HCT116 (cell line): ENCODE measurements around the gene OR5K3. TPM values are rescaled to one million over a fixed set of nuclear protein-coding genes. Genes with fewer than 3 reads are reported as not detected.
A peak's percentile ranks its signal among the peaks of the same experiment; 100 is the strongest.

ENCODE experiments used
- ATAC-seq: fragments of 200-7000 bp; cut with Tn5 transposase; 2 replicates; pipeline ENCODE4 v1.9.1; 2020; ENCODE audit warnings: mild to moderate bottlenecking, moderate library complexity
- BruUV-seq: library from RNA; stranded (reverse); fragments of 400-500 nt; replicated peaks from 2 replicates; lab custom pipeline; 2021; lab: Mats Ljungman, UMichigan
- CTCF ChIA-PET: fragments of 300-600 bp; sonication (Branson Sonifier 250); formaldehyde crosslinking; loops from one replicate; lab custom pipeline; 2021; ENCODE audit warnings: antibody characterized with exemption; lab: Charles Lee
- POLR2A ChIA-PET: fragments of 300-600, 350-600 bp; sonication (Branson Sonifier 250); formaldehyde crosslinking; loops from one replicate; lab custom pipeline; 2021; ENCODE audit warnings: antibody characterized with exemption; lab: Charles Lee
- RAD21 ChIA-PET, 2 experiments: fragments of 300-600 bp; sonication (Branson Sonifier 250); formaldehyde crosslinking; loops; one replicate each; lab custom pipeline; 2023; ENCODE audit warnings: low total read pairs in 2 of 2; ENCODE audit not compliant: uncharacterized antibody in 2 of 2, unreplicated experiment in 2 of 2, low non-redundant PET in 1 of 2; lab: Charles Lee
- DNase-seq: peaks from one replicate; pipeline ENCODE4 v3.0.0-alpha.2; 2010; ENCODE audit warnings: low read depth, low spot score
- H2AFZ ChIP-seq: fragments of 200-600 bp; shearing (Covaris generic), sonication (generic); 2 replicates; pipeline ENCODE4 v1.6.1; 2017; ENCODE audit warnings: low read depth, mixed run types, mixed read lengths, antibody characterized with exemption, low read length; ENCODE audit not compliant: poor library complexity, severe bottlenecking
- H3K27ac ChIP-seq: 2 replicates; pipeline ENCODE4 v1.5.1; 2012; ENCODE audit warnings: low read depth, low read length
- H3K27me3 ChIP-seq: fragments of 200-600 bp; sonication (generic); 2 replicates; pipeline ENCODE4 v1.6.1; 2016; ENCODE audit warnings: mixed run types, low read length, mixed read lengths; ENCODE audit not compliant: insufficient read depth
- H3K36me3 ChIP-seq, 2 experiments: fragments of 200-500 bp in 1 of 2; fragments of 200-600 bp in 1 of 2; sonication (Bioruptor generic) in 1 of 2; sonication (generic) in 1 of 2; 2 replicates each; pipeline versions ENCODE4 v1.5.1 to v1.6.1; 2014 to 2016; ENCODE audit warnings: low read length in 2 of 2, inconsistent platforms in 1 of 2, mixed read lengths in 1 of 2, mixed run types in 1 of 2; ENCODE audit not compliant: insufficient read depth in 2 of 2, control insufficient read depth in 1 of 2
- H3K4me1 ChIP-seq, 2 experiments: fragments of 200-600 bp in 1 of 2; sonication (generic) in 1 of 2; 2 replicates each; pipeline versions ENCODE4 v1.5.1 to v1.6.1; 2012 to 2017; ENCODE audit warnings: low read length in 2 of 2, inconsistent platforms in 1 of 2, mild to moderate bottlenecking in 1 of 2, mixed read lengths in 1 of 2, mixed run types in 1 of 2, moderate library complexity in 1 of 2; ENCODE audit not compliant: insufficient read depth in 2 of 2, control insufficient read depth in 1 of 2
- H3K4me2 ChIP-seq: fragments of 200-600 bp; sonication (generic); 2 replicates; pipeline ENCODE4 v1.6.1; 2017; ENCODE audit warnings: mixed run types, low read length, mixed read lengths
- H3K4me3 ChIP-seq, 2 experiments: fragments of 200-600 bp in 1 of 2; sonication (generic) in 1 of 2; replicated peaks in 1 of 2; 2 replicates each; pipeline ENCODE4 v1.5.1; 2011 to 2016; ENCODE audit warnings: low read length in 2 of 2, control low read depth in 1 of 2, low read depth in 1 of 2, mild to moderate bottlenecking in 1 of 2, mixed read lengths in 1 of 2, mixed run types in 1 of 2
- H3K79me2 ChIP-seq: fragments of 200-600 bp; sonication (generic); 2 replicates; pipeline ENCODE4 v1.6.1; 2017; ENCODE audit warnings: mild to moderate bottlenecking, mixed run types, low read length, moderate library complexity, mixed read lengths; ENCODE audit not compliant: insufficient read depth
- H3K9ac ChIP-seq: fragments of 200-600 bp; sonication (generic); 2 replicates; pipeline ENCODE4 v1.6.1; 2016; ENCODE audit warnings: low read length, mixed read lengths
- H3K9me2 ChIP-seq: fragments of 200-600 bp; sonication (generic), shearing (Covaris generic); 2 replicates; pipeline ENCODE4 v1.6.1; 2017; ENCODE audit warnings: mixed run types, mild to moderate bottlenecking, moderate library complexity; ENCODE audit not compliant: insufficient read depth
- H3K9me3 ChIP-seq, 2 experiments: fragments of 200-500 bp in 1 of 2; fragments of 200-600 bp in 1 of 2; sonication (Bioruptor generic) in 1 of 2; sonication (generic) in 1 of 2; 2 replicates each; pipeline ENCODE4 v1.6.1; 2014 to 2017; ENCODE audit warnings: low read length in 2 of 2, mixed read lengths in 2 of 2, inconsistent platforms in 1 of 2, low read depth in 1 of 2, mild to moderate bottlenecking in 1 of 2, mixed run types in 1 of 2, moderate library complexity in 1 of 2; ENCODE audit not compliant: control insufficient read depth in 1 of 2, insufficient read depth in 1 of 2
- H4K20me1 ChIP-seq: fragments of 200-600 bp; sonication (generic), shearing (Covaris generic); 2 replicates; pipeline ENCODE4 v1.6.1; 2017; ENCODE audit warnings: mixed run types, mild to moderate bottlenecking, moderate library complexity; ENCODE audit not compliant: insufficient read depth
- CTCF ChIP-seq, 3 experiments: fragments of 200-600 bp in 1 of 3; sonication (generic) in 1 of 3; IDR thresholded peaks in 2 of 3; conservative IDR thresholded peaks in 1 of 3; 2 replicates each; pipeline ENCODE4 v1.5.1; 2012 to 2017; ENCODE audit warnings: low read depth in 2 of 3, low read length in 2 of 3, antibody characterized with exemption in 1 of 3, borderline replicate concordance in 1 of 3, control low read depth in 1 of 3, mild to moderate bottlenecking in 1 of 3, mixed read lengths in 1 of 3, mixed run types in 1 of 3, moderate library complexity in 1 of 3; ENCODE audit not compliant: insufficient read depth in 1 of 3
- EZH2phosphoT487 ChIP-seq: fragments of 200-600 bp; IDR thresholded peaks from 2 replicates; pipeline ENCODE4 v1.6.1; 2018; ENCODE audit warnings: antibody characterized with exemption, borderline replicate concordance
- RAD21 ChIP-seq: IDR thresholded peaks from 2 replicates; pipeline ENCODE4 v1.6.1; 2012; ENCODE audit warnings: low read depth, mild to moderate bottlenecking
- ZFX ChIP-seq: fragments of 450-650 bp; IDR thresholded peaks from 2 replicates; pipeline ENCODE4 v1.6.1; 2017
- intact Hi-C: fragments of 100-400 bp; cut with micrococcal nuclease; formaldehyde crosslinking; loops from 2 replicates; pipeline ENCODE4 v1.10.0; 2022
- total RNA-seq: library from RNA; stranded (reverse); gene quantifications from one replicate; pipeline ENCODE4 v1.2.1, GENCODE V29; 2021; ENCODE audit not compliant: unreplicated experiment

Gene OR5K3
- total RNA-seq, 1 experiment from 2014 or later: not detected

GRCh38 chr3:98359993-98360675 is 30.3 kb upstream of the OR5K3 start:
- TF ChIP-seq ZFX (no peak), RAD21 (peak; percentile 54), CTCF (IDR thresholded peaks at IDR 0.05 in 2 of 3, conservative IDR thresholded peaks at IDR 0.05 in 1 of 3; ENCODE audit: borderline replicate concordance in 1 of 3, insufficient read depth in 1 of 3, low read depth in 2 of 3, low read length in 2 of 3) (peak; percentile 9 to 26 (median 14); a peak in 1 of 6 replicates)
- intact Hi-C loops: no loop called here

GRCh38 chr3:98360681-98361080 is 29.8 kb upstream of the OR5K3 start:
- no peak overlapping the region for H2AFZ ChIP-seq
- no peak overlapping the region for H3K4me2 ChIP-seq
- RAD21 ChIA-PET: no interaction called here
- H3K4me3 ChIP-seq: no peak overlapping the region
- TF ChIP-seq EZH2phosphoT487: no peak
- TF ChIP-seq ZFX: no peak
- TF ChIP-seq, all 23 proteins: peak for 0
- H3K27ac ChIP-seq: no peak overlapping the region
- no peak overlapping the region for H3K9ac ChIP-seq
- H3K27me3 ChIP-seq: no peaks in the 10 kb centered on the region
- H3K36me3 ChIP-seq: no peaks in the 10 kb centered on the region
- no peak for ATAC-seq
- ChIA-PET CTCF (no interaction called here), POLR2A (no interaction called here)
- no TSS peak for BruUV-seq
- no peaks in the 10 kb centered on the region for H3K4me1 ChIP-seq
- no peaks in the 10 kb centered on the region for H4K20me1 ChIP-seq
- DNase-seq: no peak
- no peaks in the 10 kb centered on the region for H3K9me3 ChIP-seq
- H3K9me2 ChIP-seq: no peaks in the 10 kb centered on the region; the same call in 1 of the 2 replicates
- intact Hi-C loops: no loop called here
- H3K79me2 ChIP-seq: no peaks in the 10 kb centered on the region

More at GRCh38 chr3:98359993-98360675, 30.3 kb upstream of the OR5K3 start:
- Histone ChIP-seq H3K4me1 (no peaks in the 10 kb centered on the region), H3K27me3 (no peaks in the 10 kb centered on the region), H4K20me1 (no peaks in the 10 kb centered on the region), H3K79me2 (no peaks in the 10 kb centered on the region), H3K9me3 (no peaks in the 10 kb centered on the region), H3K9ac (no peak overlapping the region), H3K27ac (no peak overlapping the region), H3K4me3 (no peak overlapping the region), H3K4me2 (no peak overlapping the region), H3K36me3 (no peaks in the 10 kb centered on the region), H3K9me2 (no peaks in the 10 kb centered on the region; the same call in 1 of the 2 replicates), H2AFZ (no peak overlapping the region)
- ChIA-PET RAD21 (no interaction called here), CTCF (no interaction called here), POLR2A (no interaction called here)
- DNase-seq (peak; percentile 21), ATAC-seq (peak; percentile 87)
- BruUV-seq: no TSS peak
